T-cell (primary cell): ENCODE measurements around the gene FOXO3. TPM values are rescaled to one million over a fixed set of nuclear protein-coding genes. Genes with fewer than 3 reads are reported as not detected.

ENCODE experiments used
- ATAC-seq, 4 experiments: fragments of 200-7000 bp in 3 of 4; fragments of 150-1000 bp in 1 of 4; cut with Tn5 transposase; replicated peaks in 1 of 4; 1 replicate in 3 of 4; 2 replicates in 1 of 4; pipeline ENCODE4 v1.10.0; 2021; ENCODE audit warnings: moderate library complexity in 3 of 4, mild to moderate bottlenecking in 2 of 4, moderate number of reproducible peaks in 1 of 4
- CTCF ChIA-PET, 2 donors: fragments of 300-600 bp; sonication (Branson Sonifier 250); formaldehyde crosslinking; loops; one replicate each; lab custom pipeline; 2022; ENCODE audit warnings: antibody characterized with exemption in 2 of 2; lab: Charles Lee
- POLR2A ChIA-PET, 2 donors: fragments of 300-600 bp; sonication (Branson Sonifier 250); formaldehyde crosslinking; loops; one replicate each; lab custom pipeline; 2022; ENCODE audit warnings: antibody characterized with exemption in 2 of 2; lab: Charles Lee
- DNase-seq, 35 experiments: peaks; one replicate each; pipeline versions ENCODE4 v3.0.0 to v3.0.0-alpha.2; 2013 to 2023
- H3K27ac ChIP-seq: one replicate; pipeline ENCODE4 v1.5.1; 2013; ENCODE audit warnings: low read length
- H3K27me3 ChIP-seq, 2 experiments: replicated peaks in 1 of 2; 1 replicate in 1 of 2; 2 replicates in 1 of 2; pipeline versions ENCODE4 v1.6.1 to v1.7.0; 2013; ENCODE audit warnings: low read length in 1 of 2, mixed read lengths in 1 of 2; ENCODE audit not compliant: control insufficient read depth in 2 of 2, insufficient read depth in 2 of 2; ENCODE audit errors: extremely low read depth in 1 of 2
- H3K36me3 ChIP-seq, 2 donors: 1 replicate in 1 of 2; 2 replicates in 1 of 2; pipeline versions ENCODE4 v1.6.1 to v1.7.0; 2013; ENCODE audit warnings: low read length in 1 of 2; ENCODE audit not compliant: control insufficient read depth in 2 of 2, insufficient read depth in 1 of 2; ENCODE audit errors: extremely low read depth in 1 of 2
- H3K4me1 ChIP-seq, 2 experiments: 1 replicate in 1 of 2; 2 replicates in 1 of 2; pipeline versions ENCODE4 v1.6.1 to v1.7.0; 2013; ENCODE audit warnings: low read length in 2 of 2, mixed read lengths in 1 of 2; ENCODE audit not compliant: insufficient read depth in 2 of 2, control insufficient read depth in 1 of 2; ENCODE audit errors: extremely low read depth in 1 of 2
- H3K4me3 ChIP-seq, 2 donors: 1 replicate in 1 of 2; 2 replicates in 1 of 2; pipeline versions ENCODE4 v1.5.1 to v1.7.0; 2013; ENCODE audit warnings: mild to moderate bottlenecking in 2 of 2, low read length in 1 of 2, moderate library complexity in 1 of 2; ENCODE audit not compliant: control insufficient read depth in 1 of 2; ENCODE audit errors: extremely low read depth in 1 of 2
- H3K9me3 ChIP-seq: 2 replicates; pipeline ENCODE4 v1.7.0; 2013
- H3K27ac Mint-ChIP-seq, 2 donors: one replicate each; pipeline ENCODE4 v1.8.0; 2020 to 2021; ENCODE audit warnings: mild to moderate bottlenecking in 2 of 2, mixed read lengths in 2 of 2
- H3K27me3 Mint-ChIP-seq, 2 donors: one replicate each; pipeline ENCODE4 v1.8.0; 2021 to 2022; ENCODE audit warnings: mixed read lengths in 2 of 2
- H3K36me3 Mint-ChIP-seq: one replicate; pipeline ENCODE4 v1.8.0; 2021; ENCODE audit warnings: mixed read lengths
- H3K4me1 Mint-ChIP-seq, 3 donors: one replicate each; pipeline ENCODE4 v1.8.0; 2020 to 2022; ENCODE audit warnings: mixed read lengths in 3 of 3, mild to moderate bottlenecking in 1 of 3
- H3K4me3 Mint-ChIP-seq, 3 donors: one replicate each; pipeline ENCODE4 v1.8.0; 2020 to 2022; ENCODE audit warnings: mild to moderate bottlenecking in 3 of 3, mixed read lengths in 3 of 3, moderate library complexity in 3 of 3
- H3K9me3 Mint-ChIP-seq, 3 donors: one replicate each; pipeline ENCODE4 v1.8.0; 2020 to 2022; ENCODE audit warnings: mixed read lengths in 3 of 3
- WGBS: methylation state at CpG from one replicate; pipeline ENCODE4 v1.1.5; 2013; ENCODE audit warnings: missing lambda C conversion rate; ENCODE audit not compliant: insufficient coverage; 5-methylcytosine and 5-hydroxymethylcytosine counted together
- total RNA-seq, 35 experiments: library from RNA in 6 of 35; stranded (reverse) in 6 of 35; fragments of 120-200 nt in 1 of 35; gene quantifications; one replicate each; pipeline versions ENCODE4 v1.2.1 to v1.2.4 and lab custom pipeline; 2013 to 2026

Gene FOXO3
- total RNA-seq, 5 donors from 2014 or later (not counting 1 experiment from before 2014, with no cell fraction given), result 21.5 to 26.2 (median 22.2) TPM

DNA sequence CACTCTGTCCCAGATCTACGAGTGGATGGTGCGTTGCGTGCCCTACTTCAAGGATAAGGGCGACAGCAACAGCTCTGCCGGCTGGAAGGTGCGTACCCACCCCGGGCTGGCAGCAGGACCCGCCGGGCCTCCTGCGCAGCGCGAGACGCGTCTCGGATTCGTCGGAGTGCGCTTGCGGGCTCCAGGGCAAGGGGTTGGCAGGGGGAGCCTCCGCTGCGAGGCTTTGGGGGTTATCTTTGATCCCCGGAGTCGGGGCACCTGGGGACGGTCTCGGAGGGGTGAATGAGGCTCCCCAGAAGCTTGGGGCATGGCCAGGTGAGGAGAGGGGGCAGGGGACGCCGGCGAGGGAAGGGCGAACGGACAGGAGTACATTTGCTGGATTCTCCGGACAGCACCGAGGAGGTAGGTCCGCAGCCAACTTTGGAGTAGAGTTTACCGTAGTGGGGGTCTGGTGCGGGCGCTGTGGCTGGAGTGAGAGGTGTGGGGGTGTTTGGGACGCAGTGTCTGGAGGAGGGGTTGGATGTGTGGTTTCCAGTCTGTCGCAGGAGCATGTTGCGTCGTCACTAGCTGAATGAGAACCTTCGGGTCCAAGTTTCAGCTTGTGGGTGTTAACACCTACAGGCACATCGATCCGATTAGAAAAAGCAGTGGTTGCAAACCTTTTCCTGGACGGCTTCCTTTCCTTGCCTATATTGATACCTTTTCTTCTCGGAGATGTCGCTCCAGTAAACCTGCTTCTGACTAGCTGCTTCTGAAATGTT is 1.2 kb downstream of the FOXO3 start:
- Histone ChIP-seq H3K4me1 (peaks cover 31 to 35% of the 10 kb centered on the region in 2 experiments), H3K4me3 (peak overlapping the region in 1 of 2 donors; percentile 3), H3K27me3 (peaks cover 0 to 5% of the 10 kb centered on the region in 2 experiments), H3K36me3 (peaks cover 0 to 11% of the 10 kb centered on the region in 2 donors), H3K27ac (peak overlapping the region; percentile 12), H3K9me3 (no peaks in the 10 kb centered on the region)
- H3K27me3 Mint-ChIP-seq, result no peaks in the 10 kb centered on the region
- CTCF ChIA-PET, result interaction anchor here in 1 of 2 donors (0.7 kb wide), 1 partner anchor 513 kb away, joined by 4 read pairs; no protein-coding TSS in a partner anchor
- ATAC-seq, result no peak
- DNase-seq, result peak in 4 of 35 experiments; percentile 8 to 16 (median 12)
- H3K4me1 Mint-ChIP-seq, result peaks cover 51 to 58% (median 56%) of the 10 kb centered on the region in 3 donors
- H3K9me3 Mint-ChIP-seq, result no peaks in the 10 kb centered on the region
- WGBS, result 90% methylated on average over 43 of the region's 46 CpGs
- H3K4me3 Mint-ChIP-seq, result peak overlapping the region; percentile 71 to 79 (median 77)
- peaks cover 11% of the 10 kb centered on the region for H3K36me3 Mint-ChIP-seq
- H3K27ac Mint-ChIP-seq, result peak overlapping the region; percentile 69 to 77
- POLR2A ChIA-PET, result interaction anchor here in 1 of 2 donors (0.6 to 1.2 kb wide), 2 partner anchors 14 to 343 kb away, joined by 3 to 4 read pairs; no protein-coding TSS in a partner anchor

DNA sequence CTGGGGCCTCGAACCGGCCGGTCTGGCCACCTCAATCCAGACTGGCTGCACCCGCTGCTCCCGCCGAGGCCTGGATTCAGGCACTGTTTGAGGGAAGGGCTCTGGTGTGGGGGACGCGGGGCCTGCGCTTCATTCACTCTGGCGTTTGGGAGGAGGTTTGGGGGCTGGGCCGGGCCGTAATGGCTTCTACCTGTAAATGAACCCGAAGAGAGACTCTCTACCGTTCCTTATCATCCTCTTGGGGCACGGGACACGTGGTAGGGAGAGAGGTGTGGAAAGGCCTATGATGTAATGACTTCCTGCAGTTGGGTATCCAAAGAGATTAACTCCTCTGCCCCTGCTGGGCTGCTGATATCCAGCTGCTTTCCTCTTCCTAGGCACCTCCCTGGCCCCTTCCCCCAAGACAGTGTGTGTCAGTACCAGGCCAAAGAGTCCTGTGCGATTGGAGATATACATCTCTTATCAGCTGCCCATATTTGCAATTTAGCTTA is 1.8 kb downstream of the FOXO3 start:
- ATAC-seq, result no peak
- H3K4me3 Mint-ChIP-seq, result peak overlapping the region; percentile 71 to 79 (median 77)

DNA sequence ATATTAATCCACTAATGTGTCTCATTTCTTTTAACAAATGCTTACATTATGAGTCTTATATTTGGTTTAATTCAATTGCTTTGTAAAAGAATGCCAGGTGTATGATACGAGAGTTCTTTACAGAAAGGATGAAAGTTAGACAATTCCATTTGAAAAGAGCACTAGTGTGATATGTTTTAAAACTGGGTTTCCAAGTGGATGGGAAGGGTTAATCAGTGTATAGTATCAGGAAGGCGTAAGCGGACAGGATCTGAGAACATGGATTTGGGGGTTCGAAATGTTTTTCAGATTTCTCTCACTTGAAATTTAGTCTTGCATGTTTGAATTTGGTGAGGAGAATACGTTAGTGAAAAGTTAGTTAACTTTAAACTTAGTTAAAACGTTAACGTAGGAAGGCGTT is 2.6 kb downstream of the FOXO3 start:
- no peak for ATAC-seq
- no peaks in the 10 kb centered on the region for H3K27me3 Mint-ChIP-seq
- H3K27me3 ChIP-seq, result no peaks in the 10 kb centered on the region
- peaks cover 19% of the 10 kb centered on the region for H3K36me3 Mint-ChIP-seq
- H3K4me3 ChIP-seq, result no peak overlapping the region
- CTCF ChIA-PET, result no interaction called here
- peaks cover 32 to 35% of the 10 kb centered on the region in 2 experiments for H3K4me1 ChIP-seq
- POLR2A ChIA-PET, result no interaction called here
- peaks cover 0 to 16% of the 10 kb centered on the region in 2 donors for H3K36me3 ChIP-seq
- H3K27ac Mint-ChIP-seq, result peak overlapping the region; percentile 40 to 42
- 100% methylated on average over 4 of the region's 8 CpGs for WGBS
- H3K4me3 Mint-ChIP-seq, result peak overlapping the region in 2 of 3 donors; percentile 77 to 79
- H3K27ac ChIP-seq, result no peak overlapping the region
- no peaks in the 10 kb centered on the region for H3K9me3 Mint-ChIP-seq
- no peaks in the 10 kb centered on the region for H3K9me3 ChIP-seq
- no peak for DNase-seq
- peaks cover 58 to 62% (median 59%) of the 10 kb centered on the region in 3 donors for H3K4me1 Mint-ChIP-seq

More for the DNA sequence above, 1.8 kb downstream of the FOXO3 start:
- H3K9me3 ChIP-seq, result no peaks in the 10 kb centered on the region
- H3K36me3 Mint-ChIP-seq, result peaks cover 16% of the 10 kb centered on the region
- no peaks in the 10 kb centered on the region for H3K27me3 Mint-ChIP-seq
- H3K4me1 ChIP-seq, result peaks cover 30 to 32% of the 10 kb centered on the region in 2 experiments
- peaks cover 54 to 58% (median 55%) of the 10 kb centered on the region in 3 donors for H3K4me1 Mint-ChIP-seq
- no peak overlapping the region for H3K4me3 ChIP-seq
- ChIA-PET POLR2A (interaction anchor here in 1 of 2 donors (0.6 to 1.2 kb wide), 2 partner anchors 14 to 342 kb away, joined by 3 to 4 read pairs; no protein-coding TSS in a partner anchor), CTCF (interaction anchor here in 1 of 2 donors (0.7 kb wide), 1 partner anchor 512 kb away, joined by 4 read pairs; no protein-coding TSS in a partner anchor)
- no peaks in the 10 kb centered on the region for H3K27me3 ChIP-seq
- H3K9me3 Mint-ChIP-seq, result no peaks in the 10 kb centered on the region
- H3K27ac ChIP-seq, result peak overlapping the region; percentile 26
- H3K36me3 ChIP-seq, result peaks cover 0 to 16% of the 10 kb centered on the region in 2 donors
- peak in 2 of 35 experiments; percentile 10 to 21 for DNase-seq
- peak overlapping the region; percentile 69 to 77 for H3K27ac Mint-ChIP-seq
- 100% methylated on average over 7 of the region's 17 CpGs for WGBS

DNA sequence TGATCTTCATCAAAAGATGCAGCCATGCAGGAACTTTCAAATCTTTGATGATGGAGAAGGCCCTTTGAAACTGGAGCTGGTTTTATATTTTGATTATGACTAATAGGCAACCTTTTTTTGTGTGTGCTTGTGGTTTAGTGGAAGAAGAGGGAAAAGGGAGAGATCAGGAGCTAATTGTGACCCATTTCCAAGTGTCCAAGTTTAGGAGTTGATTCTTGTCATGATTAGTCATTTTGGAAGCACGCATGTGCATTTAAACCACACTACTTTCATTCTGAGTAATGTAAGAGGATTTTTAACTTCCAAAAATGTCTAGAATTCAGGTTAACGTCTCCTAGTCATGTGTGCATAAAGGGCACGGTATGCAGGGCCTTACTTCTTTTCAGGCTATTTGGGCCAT is 3.5 kb downstream of the FOXO3 start:
- no peak for ATAC-seq
- no CpG with 5 or more reads among the region's 3 CpGs for WGBS
- Mint-ChIP-seq H3K27me3 (no peaks in the 10 kb centered on the region), H3K9me3 (no peaks in the 10 kb centered on the region), H3K4me1 (peaks cover 66 to 70% (median 68%) of the 10 kb centered on the region in 3 donors), H3K4me3 (peak overlapping the region in 1 of 3 donors; percentile 51), H3K36me3 (peaks cover 28% of the 10 kb centered on the region), H3K27ac (peak overlapping the region; percentile 68 to 78)
- Histone ChIP-seq H3K27me3 (no peaks in the 10 kb centered on the region), H3K36me3 (peaks cover 0 to 20% of the 10 kb centered on the region in 2 donors), H3K9me3 (no peaks in the 10 kb centered on the region), H3K4me3 (no peak overlapping the region), H3K27ac (peak overlapping the region; percentile 63), H3K4me1 (peaks cover 32 to 35% of the 10 kb centered on the region in 2 experiments)
- ChIA-PET CTCF (interaction anchor here in 1 of 2 donors (1.5 kb wide), 1 partner anchor 508 kb away, joined by 3 read pairs; no protein-coding TSS in a partner anchor), POLR2A (interaction anchor here in 1 of 2 donors (0.7 kb wide), 1 partner anchor 19 kb away, joined by 3 read pairs; no protein-coding TSS in a partner anchor)
- DNase-seq, result peak in 1 of 35 experiments; percentile 14

DNA sequence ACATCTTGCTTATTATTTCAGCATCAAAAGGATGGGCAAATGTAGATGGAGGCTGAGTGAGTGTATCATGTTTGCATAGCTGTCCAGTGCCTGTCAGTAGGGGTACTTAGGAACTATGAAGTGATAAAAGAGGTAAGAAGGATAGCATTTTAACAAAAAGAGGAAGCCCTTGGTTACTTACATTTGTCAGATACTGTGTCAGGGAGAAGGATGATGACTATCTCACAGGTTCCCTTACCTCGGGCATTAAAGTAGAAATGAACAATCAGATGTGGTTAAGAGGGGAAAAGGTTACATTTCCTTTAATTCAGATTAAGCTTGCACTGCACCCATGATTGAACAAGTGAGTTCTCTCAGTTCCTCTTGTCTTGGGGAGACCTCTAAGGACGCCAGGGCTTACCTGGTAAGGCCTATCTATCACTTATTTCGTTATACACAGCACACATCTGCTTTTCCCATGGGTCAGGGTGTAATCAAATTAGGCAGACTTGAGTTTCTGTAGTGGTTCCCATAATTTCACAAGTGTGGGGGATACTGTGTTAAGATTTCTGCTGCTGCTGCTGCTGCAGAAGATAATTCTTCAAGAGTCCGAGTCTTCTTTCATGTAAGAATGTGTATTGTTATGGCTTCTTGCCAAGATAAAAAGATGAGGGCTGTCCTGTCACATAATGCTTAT is 4.5 kb downstream of the FOXO3 start:
- DNase-seq (peak in 6 of 35 experiments; percentile 4 to 65 (median 22)), ATAC-seq (peak; percentile 67 to 84 (median 71))
- Mint-ChIP-seq H3K27me3 (no peaks in the 10 kb centered on the region), H3K36me3 (peaks cover 33% of the 10 kb centered on the region), H3K4me3 (peak overlapping the region; percentile 37 to 44 (median 42)), H3K27ac (peak overlapping the region; percentile 78), H3K4me1 (peaks cover 66 to 73% (median 72%) of the 10 kb centered on the region in 3 donors), H3K9me3 (no peaks in the 10 kb centered on the region)
- POLR2A ChIA-PET, result interaction anchor here in 1 of 2 donors (1.0 kb wide), 1 partner anchor 8 kb away, joined by 4 read pairs; no protein-coding TSS in a partner anchor
- Histone ChIP-seq H3K27me3 (no peaks in the 10 kb centered on the region), H3K4me1 (peaks cover 32 to 36% of the 10 kb centered on the region in 2 experiments), H3K9me3 (no peaks in the 10 kb centered on the region), H3K27ac (peak overlapping the region; percentile 63), H3K36me3 (peaks cover 5 to 28% of the 10 kb centered on the region in 2 donors), H3K4me3 (no peak overlapping the region)
- CTCF ChIA-PET, result interaction anchor here (0.6 to 1.5 kb wide), 5 partner anchors 10 to 509 kb away, joined by 3 to 8 read pairs (median 3); no protein-coding TSS in a partner anchor
- 80% methylated on average over 1 of the region's 4 CpGs for WGBS
